Activated naive CD8-positive, alpha-beta T cell treated with anti-CD3 and anti-CD28 coated beads, Interleukin-2, amount 50 U/mL, for 16 hours (primary cell): ENCODE results near the gene LDLRAD4.
"Not testable (repeated sequence)": the region's sequence is repeated elsewhere in the genome, so short reads cannot be mapped to it uniquely, and the experiment has no call there.

Source experiments
- DNase-seq: peaks from one replicate; pipeline ENCODE4 v3.0.0-alpha.2; 2020; ENCODE audit warnings: low read depth, low spot score

LDLRAD4 gene

DNA sequence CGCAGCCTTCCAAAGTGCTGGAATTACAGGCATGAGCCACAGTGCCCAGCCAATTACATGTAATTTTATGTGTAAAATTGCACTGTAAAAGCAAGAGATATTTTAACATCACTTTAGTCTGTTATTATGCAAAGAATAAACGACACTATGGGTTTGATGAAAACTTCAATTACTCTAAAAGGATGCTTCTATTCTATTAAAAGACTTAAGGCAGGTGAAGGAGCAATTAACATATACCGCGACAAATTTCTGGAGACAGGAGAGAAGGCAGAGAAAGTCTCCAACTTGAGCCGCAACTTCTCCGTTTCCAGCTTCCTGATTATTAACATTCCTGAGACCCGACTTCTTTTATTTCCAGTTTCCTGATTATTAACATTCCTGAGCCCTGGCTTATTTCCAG is 454.1 kb downstream of the LDLRAD4 start:
- no peak for DNase-seq

DNA sequence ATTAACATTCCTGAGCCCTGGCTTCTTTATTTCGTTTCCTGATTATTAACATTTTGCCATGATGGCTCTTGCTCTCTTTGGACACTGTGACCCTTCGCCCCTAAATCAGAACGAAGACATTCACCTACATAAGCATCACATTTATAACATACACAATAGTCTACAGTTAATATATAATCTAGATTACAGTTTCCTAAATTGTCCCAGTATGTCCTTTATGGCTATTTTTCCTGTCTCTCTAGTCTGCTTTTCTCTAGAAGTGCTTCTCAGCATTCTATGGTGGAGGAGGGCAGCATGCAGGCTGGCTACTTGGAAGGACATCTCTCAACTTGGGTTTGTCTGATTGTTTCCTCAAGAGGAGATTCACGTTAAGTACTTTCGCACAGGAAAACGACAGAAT is 457.9 kb downstream of the LDLRAD4 start:
- DNase-seq, result no peak

DNA sequence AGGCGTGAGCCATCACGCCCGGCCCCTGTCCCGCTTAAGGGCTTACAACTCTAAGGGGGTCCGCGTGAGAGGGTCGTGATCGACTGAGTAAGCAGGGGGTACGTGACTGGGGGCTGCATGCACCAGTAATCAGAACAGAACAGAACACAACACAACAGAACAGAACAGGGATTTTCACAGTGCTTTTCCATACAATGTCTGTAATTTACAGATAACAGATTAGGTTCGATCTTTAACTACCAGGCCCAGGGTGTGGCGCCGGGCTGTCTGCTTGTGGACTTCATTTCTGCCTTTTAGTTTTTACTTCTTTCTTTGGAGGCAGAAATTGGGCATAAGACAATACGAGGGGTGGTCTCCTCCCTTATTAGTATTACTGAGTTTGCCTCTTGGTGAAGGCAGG is 458.8 kb downstream of the LDLRAD4 start:
- DNase-seq, result not testable (repeated sequence)

DNA sequence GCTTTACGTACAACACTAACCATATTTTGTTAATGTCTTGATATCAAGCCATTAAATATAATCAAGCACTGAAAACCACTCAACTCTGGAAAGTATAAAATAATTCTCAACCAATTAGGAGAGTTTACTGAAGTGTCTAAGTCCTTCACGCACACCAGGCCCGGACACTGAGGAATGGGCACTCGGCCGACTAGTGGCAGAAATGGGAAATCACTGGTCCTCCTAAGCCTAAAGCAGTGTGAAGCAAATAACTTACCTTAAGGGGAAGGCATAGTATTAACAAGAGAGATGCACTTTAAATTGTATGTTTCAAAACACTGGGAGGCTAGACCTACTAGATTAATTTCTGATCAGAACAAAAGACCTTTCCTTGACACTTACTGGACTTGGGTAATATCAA is 462.1 kb downstream of the LDLRAD4 start:
- no peak for DNase-seq

DNA sequence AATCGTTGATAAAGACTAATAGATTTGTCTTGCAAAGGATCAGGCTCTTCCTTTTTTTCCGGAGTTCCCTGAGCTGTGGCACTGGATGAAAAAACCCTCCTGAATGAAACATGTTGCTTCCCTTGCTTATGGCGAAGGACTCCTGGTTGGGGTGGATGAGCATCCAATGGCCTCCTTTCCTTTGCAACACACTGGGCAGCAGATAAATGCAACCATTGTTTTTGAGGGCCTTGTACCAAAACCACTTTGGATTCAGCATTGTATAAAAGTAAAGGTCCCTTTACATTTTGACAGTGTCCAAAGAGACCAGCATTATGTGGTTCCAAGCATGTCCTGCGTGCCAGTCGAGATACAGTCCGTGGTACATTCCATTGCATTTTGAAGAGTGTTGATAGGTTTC is 463.1 kb downstream of the LDLRAD4 start:
- DNase-seq, result no peak

DNA sequence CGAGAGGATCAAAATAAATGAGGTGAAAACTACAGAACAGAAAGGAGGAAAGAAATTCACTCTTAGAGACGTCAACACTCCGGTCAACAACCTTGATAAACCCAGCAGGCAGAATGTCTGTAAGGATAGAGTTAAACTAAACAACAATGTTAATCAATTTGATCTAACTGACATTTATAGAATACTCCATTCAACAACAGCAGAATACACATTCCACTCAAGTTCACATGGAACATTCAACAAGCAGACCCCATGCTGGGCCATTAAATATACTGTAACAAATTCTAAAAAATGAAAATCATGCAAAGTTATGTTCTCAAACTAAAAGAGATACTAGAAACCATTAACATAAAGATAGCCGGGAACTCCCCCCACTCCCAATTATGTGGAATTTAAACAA is 466.0 kb downstream of the LDLRAD4 start:
- no peak for DNase-seq

DNA sequence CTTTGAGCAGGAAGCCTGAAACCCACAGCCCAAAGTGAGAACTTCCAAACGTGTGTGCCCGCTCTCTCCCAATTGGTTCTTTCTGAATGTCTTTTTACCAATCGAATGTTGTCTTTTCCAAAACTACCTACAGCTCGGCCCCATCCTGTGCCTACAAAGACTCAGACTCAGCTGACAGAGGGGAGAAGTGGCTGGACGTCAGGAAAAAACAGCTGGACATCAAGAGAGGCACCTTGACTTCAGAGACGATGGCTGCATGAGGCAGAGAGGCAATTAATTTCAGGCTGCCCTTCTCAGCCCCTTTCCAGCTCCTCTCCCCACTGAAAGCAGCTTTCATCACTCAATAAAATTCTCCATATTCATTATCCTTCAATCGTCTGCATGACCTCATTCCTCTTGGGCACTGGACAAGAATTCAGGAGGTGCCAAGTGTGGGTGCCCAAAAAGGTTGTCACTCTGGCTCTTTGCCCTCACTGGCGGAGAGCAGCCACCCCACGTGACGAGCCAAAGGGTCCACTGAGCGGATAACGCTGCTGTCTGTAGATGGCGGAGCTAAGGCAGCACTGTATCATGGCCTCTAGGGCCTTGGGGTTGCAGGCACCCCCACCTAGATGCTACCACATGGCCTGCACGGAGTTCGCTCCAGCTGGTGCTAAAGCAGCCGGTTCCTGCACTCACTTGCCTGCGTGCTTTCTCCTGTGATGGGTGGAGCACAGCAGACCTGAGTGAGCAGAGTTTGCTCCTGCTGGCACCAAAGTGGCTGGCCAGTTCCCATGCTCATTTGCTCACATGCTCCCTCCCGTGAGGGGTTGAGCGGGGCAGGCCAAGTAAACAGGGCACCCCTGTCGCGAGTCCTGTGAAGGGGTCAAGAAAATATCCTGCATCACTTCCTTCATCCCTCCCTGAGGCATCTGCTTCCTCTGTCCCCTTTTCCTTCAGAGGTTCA is 469.9 kb downstream of the LDLRAD4 start:
- no peak for DNase-seq

GRCh38 chr18:13690060-13690459 is 471.5 kb downstream of the LDLRAD4 start:
- DNase-seq, result not testable (repeated sequence)

- DNase-seq, result not testable (repeated sequence)
Measured at GRCh38 chr18:13695337-13695736, 476.8 kb downstream of the LDLRAD4 start.

DNA sequence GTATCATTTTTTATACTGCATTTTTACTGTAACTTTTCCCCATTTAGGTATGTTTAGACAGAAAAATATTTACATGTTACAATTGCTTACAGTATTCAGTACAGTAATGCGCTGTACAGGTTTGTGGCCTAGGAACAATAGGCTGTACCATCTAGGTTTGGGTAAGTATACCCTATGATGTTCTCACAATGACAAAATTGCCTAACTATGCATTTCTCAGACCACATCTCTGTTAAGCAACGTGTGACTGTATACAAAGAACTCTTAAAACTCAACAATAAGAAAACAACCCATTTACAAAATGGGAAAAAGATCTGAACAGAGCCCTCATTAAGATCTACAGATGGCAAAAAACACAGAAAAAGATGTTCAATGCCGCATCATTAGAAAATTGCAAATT is 478.4 kb downstream of the LDLRAD4 start:
- no peak for DNase-seq

DNA sequence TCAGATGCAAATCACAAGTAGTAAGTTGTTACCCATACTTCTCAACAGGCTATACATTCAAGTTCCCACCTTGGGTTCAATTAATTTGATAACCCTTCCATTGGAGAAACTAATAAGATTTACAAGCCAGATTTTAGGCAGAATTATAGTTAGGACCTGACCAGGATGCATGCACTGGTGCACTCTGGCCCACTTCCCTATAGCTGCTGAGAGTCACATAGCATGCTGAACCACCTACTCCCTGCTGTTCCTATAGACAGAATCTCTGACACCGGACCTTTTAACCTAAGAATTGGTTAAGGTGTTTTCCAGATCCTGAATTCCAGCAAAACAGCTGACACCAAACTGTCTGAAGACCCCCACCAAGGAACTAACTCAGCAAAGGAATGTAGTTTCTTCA is 481.6 kb downstream of the LDLRAD4 start:
- DNase-seq, result no peak
